Measurements from ENCODE around the gene STIM2.

GRCh38 chr4:26930964-26931363 lies 70.3 kb downstream of the STIM2 start:
- TF ChIP-seq POLR2A (IDR thresholded peaks at IDR 0.05; ENCODE audit: low read depth), result no peak
- no peak for TF ChIP-seq CTCF (IDR thresholded peaks at IDR 0.05)
- TF ChIP-seq POLR2AphosphoS5 (IDR thresholded peaks at IDR 0.05), result no peak
- no peak for TF ChIP-seq EP300 (IDR thresholded peaks at IDR 0.05)

Data from esophagus muscularis mucosa (tissue), 4 donors.